Activated CD4-positive, alpha-beta T cell treated with anti-CD3 and anti-CD28 coated beads, Interleukin-2, amount 10 ng/mL, durations not matched to agents 24 days and 14 days (primary cell): ENCODE results near the gene C16orf96. TPM values are rescaled to one million over a fixed set of nuclear protein-coding genes. Genes with fewer than 3 reads are reported as not detected.

Source experiments
- DNase-seq: peaks from one replicate; pipeline ENCODE4 v3.0.0; 2022
- H3K27ac Mint-ChIP-seq: one replicate; pipeline ENCODE4 v1.8.0; 2022; ENCODE audit warnings: mild to moderate bottlenecking, mixed read lengths
- H3K27me3 Mint-ChIP-seq: one replicate; pipeline ENCODE4 v1.8.0; 2022; ENCODE audit warnings: mixed read lengths
- H3K36me3 Mint-ChIP-seq: one replicate; pipeline ENCODE4 v1.8.0; 2022; ENCODE audit warnings: low read depth, mild to moderate bottlenecking, mixed read lengths
- H3K4me1 Mint-ChIP-seq: one replicate; pipeline ENCODE4 v1.8.0; 2021; ENCODE audit warnings: mixed read lengths
- H3K4me3 Mint-ChIP-seq: one replicate; pipeline ENCODE4 v1.8.0; 2022; ENCODE audit warnings: mild to moderate bottlenecking, moderate library complexity, mixed read lengths
- H3K9me3 Mint-ChIP-seq: one replicate; pipeline ENCODE4 v1.8.0; 2021; ENCODE audit warnings: mixed read lengths
- intact Hi-C: fragments of 100-400 bp; cut with micrococcal nuclease; formaldehyde crosslinking; loops from one replicate; pipeline ENCODE4 v1.15.1; 2023
- total RNA-seq: library from RNA; stranded (reverse); gene quantifications from 2 replicates; pipeline ENCODE4 v1.2.3, GENCODE V29; 2022

C16orf96 gene
- total RNA-seq, 1 donor from 2014 or later: not detected

GRCh38 chr16:4517812-4518680 lies 38.1 kb upstream of the C16orf96 start:
- Mint-ChIP-seq H3K9me3 (no peaks in the 10 kb centered on the region), H3K27me3 (no peaks in the 10 kb centered on the region), H3K4me1 (peaks cover 30% of the 10 kb centered on the region), H3K27ac (no peak overlapping the region), H3K4me3 (no peak overlapping the region), H3K36me3 (peaks cover 18% of the 10 kb centered on the region)
- no peak for DNase-seq
- intact Hi-C loops: no loop called here

- Mint-ChIP-seq H3K27ac (no peak overlapping the region), H3K4me1 (peaks cover 24% of the 10 kb centered on the region), H3K9me3 (no peaks in the 10 kb centered on the region), H3K36me3 (peaks cover 14% of the 10 kb centered on the region), H3K27me3 (no peaks in the 10 kb centered on the region), H3K4me3 (no peak overlapping the region)
- intact Hi-C loops: no loop called here
- no peak for DNase-seq
Observed at GRCh38 chr16:4519274-4520058, 36.7 kb upstream of the C16orf96 start.

DNA sequence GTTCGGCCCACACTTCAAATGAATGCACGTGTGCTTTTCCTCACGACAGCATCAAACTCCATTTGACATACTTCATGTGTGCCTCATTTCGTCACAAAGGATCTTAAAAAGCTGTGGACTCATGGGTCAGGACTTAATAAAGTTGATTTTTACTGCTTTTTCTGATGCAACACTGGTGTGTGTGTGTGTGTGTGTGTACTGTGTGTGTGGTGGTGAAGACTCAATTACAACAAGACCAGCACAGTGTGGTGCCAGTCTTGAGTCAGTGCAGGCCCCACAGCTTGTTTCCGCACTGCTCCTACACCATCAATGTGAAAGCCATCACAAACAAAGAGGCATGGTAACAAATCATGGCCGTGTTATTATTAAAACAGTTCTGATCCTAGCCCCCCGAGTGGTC lies 35.2 kb upstream of the C16orf96 start:
- Mint-ChIP-seq H3K4me1 (peaks cover 11% of the 10 kb centered on the region), H3K9me3 (no peaks in the 10 kb centered on the region), H3K27ac (no peak overlapping the region), H3K36me3 (peaks cover 8% of the 10 kb centered on the region), H3K4me3 (no peak overlapping the region), H3K27me3 (no peaks in the 10 kb centered on the region)
- intact Hi-C loops: no loop called here
- no peak for DNase-seq

DNA sequence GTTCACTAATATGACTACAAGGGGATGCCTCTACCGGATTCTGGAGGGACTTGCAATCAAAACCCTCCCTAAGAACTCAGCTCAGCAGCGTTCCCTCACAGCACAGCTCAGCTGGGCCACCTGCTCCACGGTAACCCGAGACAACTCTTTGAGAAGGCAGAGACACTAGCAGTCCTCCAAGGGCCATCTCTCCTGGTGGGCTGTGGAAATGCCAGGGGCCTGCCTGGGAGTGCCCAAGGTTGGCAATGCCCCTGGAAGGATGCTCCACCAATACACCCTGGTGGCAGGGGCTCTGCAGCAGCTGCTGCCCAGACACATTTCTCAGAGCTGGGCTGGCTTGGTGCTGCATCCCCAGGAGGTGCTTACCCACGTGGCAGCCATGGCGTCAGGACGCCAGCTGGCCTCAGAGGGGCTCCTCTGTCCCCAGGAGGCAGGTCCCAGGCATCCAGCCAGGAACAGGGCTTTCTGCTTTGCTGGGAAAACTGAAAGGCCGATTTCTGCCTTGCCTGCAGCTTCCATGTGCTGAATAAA lies 34.0 kb upstream of the C16orf96 start:
- Mint-ChIP-seq H3K4me1 (peaks cover 13% of the 10 kb centered on the region), H3K27me3 (no peaks in the 10 kb centered on the region), H3K27ac (no peak overlapping the region), H3K36me3 (peaks cover 9% of the 10 kb centered on the region), H3K4me3 (no peak overlapping the region), H3K9me3 (no peaks in the 10 kb centered on the region)
- no peak for DNase-seq
- intact Hi-C loops: no loop called here

DNA sequence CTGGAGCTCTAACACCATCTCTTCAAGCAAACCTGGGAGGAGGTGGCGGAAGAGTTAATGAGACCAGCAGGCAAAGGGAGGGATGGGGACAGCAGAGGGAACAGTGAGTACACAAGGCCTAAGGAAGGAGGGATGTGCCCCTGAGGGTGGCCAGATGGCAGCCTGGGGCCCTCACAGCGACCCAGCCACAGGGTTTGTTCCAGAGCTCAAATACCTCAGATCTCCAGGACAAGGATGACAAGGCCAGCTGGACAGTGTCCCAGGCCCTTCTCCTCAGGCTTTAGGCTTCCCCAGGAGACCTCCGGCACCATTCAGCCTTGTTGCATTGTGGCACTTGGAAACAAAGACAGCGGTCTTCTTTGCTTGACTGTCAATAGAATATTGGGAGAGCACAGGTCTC lies 32.5 kb upstream of the C16orf96 start:
- intact Hi-C loops: no loop called here
- no peak for DNase-seq
- H3K36me3 Mint-ChIP-seq: peaks cover 9% of the 10 kb centered on the region
- H3K9me3 Mint-ChIP-seq: no peaks in the 10 kb centered on the region
- no peaks in the 10 kb centered on the region for H3K27me3 Mint-ChIP-seq
- peaks cover 15% of the 10 kb centered on the region for H3K4me1 Mint-ChIP-seq
- no peak overlapping the region for H3K4me3 Mint-ChIP-seq
- H3K27ac Mint-ChIP-seq: no peak overlapping the region

DNA sequence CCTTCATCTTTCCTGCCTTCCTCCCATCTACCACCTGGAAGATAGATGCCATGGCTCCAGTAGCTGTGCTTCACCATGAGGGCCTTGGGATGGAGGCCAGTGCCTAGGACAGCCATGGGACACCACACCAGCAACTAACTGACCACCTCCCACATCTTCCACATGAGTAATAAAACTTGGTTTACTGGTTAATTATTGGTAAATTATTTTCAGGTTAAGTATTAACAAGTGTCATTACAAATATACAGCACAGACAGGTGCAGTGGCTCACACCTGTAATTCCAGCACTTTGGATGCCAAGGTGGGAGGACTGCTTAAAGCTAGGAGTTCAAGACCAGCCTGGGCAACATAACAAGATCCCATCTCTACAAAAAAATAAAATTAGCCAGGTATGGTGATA lies 31.6 kb upstream of the C16orf96 start:
- no peaks in the 10 kb centered on the region for H3K9me3 Mint-ChIP-seq
- peaks cover 22% of the 10 kb centered on the region for H3K4me1 Mint-ChIP-seq
- H3K36me3 Mint-ChIP-seq: peaks cover 10% of the 10 kb centered on the region
- DNase-seq: no peak
- no peaks in the 10 kb centered on the region for H3K27me3 Mint-ChIP-seq
- H3K4me3 Mint-ChIP-seq: no peak overlapping the region
- intact Hi-C loops: no loop called here
- H3K27ac Mint-ChIP-seq: no peak overlapping the region

DNA sequence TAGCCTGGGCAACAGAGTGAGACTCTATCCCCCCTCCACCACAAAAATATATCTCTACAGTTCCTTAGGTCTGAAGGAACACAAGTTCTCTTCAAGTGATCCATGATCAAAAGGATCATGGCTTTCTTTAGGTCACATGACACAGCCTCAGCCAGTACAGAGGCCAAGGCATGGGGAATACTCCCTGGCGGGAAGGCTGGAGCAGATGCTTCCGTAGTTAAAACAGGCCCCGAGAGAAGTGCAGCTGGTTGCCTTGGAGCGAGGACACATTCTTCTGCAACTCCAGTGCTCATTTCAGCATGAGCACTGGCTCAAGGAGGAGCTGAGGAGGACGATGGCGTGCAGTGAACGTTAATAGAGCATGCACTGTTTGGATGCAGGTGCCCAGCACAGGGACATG lies 31.1 kb upstream of the C16orf96 start:
- Mint-ChIP-seq H3K9me3 (no peaks in the 10 kb centered on the region), H3K36me3 (peaks cover 9% of the 10 kb centered on the region), H3K4me3 (no peak overlapping the region), H3K27ac (no peak overlapping the region), H3K27me3 (no peaks in the 10 kb centered on the region), H3K4me1 (peaks cover 26% of the 10 kb centered on the region)
- intact Hi-C loops: no loop called here
- no peak for DNase-seq

- Mint-ChIP-seq H3K27ac (no peak overlapping the region), H3K4me3 (no peak overlapping the region), H3K9me3 (no peaks in the 10 kb centered on the region), H3K27me3 (no peaks in the 10 kb centered on the region), H3K4me1 (peaks cover 28% of the 10 kb centered on the region), H3K36me3 (peaks cover 11% of the 10 kb centered on the region)
- no peak for DNase-seq
- intact Hi-C loops: no loop called here
Observed at GRCh38 chr16:4525634-4526277, 30.4 kb upstream of the C16orf96 start.

GRCh38 chr16:4529085-4530060 lies 26.8 kb upstream of the C16orf96 start:
- Mint-ChIP-seq H3K9me3 (no peaks in the 10 kb centered on the region), H3K27me3 (no peaks in the 10 kb centered on the region), H3K27ac (peak overlapping the region; percentile 92), H3K36me3 (peaks cover 22% of the 10 kb centered on the region), H3K4me1 (peaks cover 35% of the 10 kb centered on the region), H3K4me3 (peak overlapping the region; percentile 56)
- DNase-seq: peak; percentile 76
- intact Hi-C loops: loop anchor here (1.0 to 10.0 kb wide), 3 partner anchors 9 to 425 kb away; partner anchors contain the start of genes CDIP1 and SEC14L5

DNA sequence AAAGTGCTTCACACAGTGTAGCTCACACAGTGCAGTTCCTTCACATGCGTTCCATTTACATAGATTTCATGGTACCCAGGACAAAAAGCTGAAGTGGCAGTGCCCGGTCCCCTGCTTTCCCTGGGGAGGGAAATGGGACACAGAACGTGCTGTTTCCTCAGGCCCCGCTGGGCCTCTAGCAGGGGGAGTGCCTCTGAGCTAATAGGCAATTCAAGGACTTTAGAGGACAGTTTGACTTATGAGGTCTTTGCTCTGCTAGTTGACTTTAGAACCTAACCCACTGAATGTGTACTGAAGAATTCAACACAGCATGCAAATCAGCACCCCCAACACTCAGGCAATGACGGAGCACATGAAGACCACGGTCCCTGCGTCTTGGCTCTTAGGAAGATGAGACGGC lies 24.3 kb upstream of the C16orf96 start:
- no peak overlapping the region for H3K4me3 Mint-ChIP-seq
- intact Hi-C loops: loop anchor here (10.0 kb wide), 1 partner anchor 423 kb away; the partner anchor contains the start of gene SEC14L5
- no peaks in the 10 kb centered on the region for H3K9me3 Mint-ChIP-seq
- peaks cover 50% of the 10 kb centered on the region for H3K4me1 Mint-ChIP-seq
- no peaks in the 10 kb centered on the region for H3K27me3 Mint-ChIP-seq
- H3K36me3 Mint-ChIP-seq: peaks cover 24% of the 10 kb centered on the region
- DNase-seq: no peak
- no peak overlapping the region for H3K27ac Mint-ChIP-seq

DNA sequence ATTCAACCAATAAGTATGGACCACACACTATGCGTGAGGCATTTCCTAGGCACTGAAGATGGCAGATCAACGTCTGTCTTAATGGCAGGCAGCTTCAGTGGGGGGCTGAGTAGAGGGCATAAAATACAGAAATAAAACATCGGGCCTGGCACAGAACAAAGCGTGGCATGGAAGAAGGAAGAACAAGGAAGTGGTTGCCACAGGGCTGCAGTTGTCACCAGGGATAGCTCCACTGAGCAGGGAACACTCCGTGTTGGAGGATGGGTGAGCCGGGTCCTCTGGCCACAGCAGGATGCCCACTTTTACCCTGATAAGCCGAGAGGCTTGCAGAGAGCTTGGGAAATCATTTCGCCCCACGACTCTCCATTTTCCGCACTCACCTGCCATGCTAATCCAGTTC lies 23.9 kb upstream of the C16orf96 start:
- Mint-ChIP-seq H3K4me3 (no peak overlapping the region), H3K27ac (no peak overlapping the region), H3K4me1 (peaks cover 50% of the 10 kb centered on the region), H3K27me3 (peaks cover 2% of the 10 kb centered on the region), H3K9me3 (no peaks in the 10 kb centered on the region), H3K36me3 (peaks cover 28% of the 10 kb centered on the region)
- intact Hi-C loops: loop anchor here (10.0 kb wide), 1 partner anchor 423 kb away; the partner anchor contains the start of gene SEC14L5
- DNase-seq: no peak

DNA sequence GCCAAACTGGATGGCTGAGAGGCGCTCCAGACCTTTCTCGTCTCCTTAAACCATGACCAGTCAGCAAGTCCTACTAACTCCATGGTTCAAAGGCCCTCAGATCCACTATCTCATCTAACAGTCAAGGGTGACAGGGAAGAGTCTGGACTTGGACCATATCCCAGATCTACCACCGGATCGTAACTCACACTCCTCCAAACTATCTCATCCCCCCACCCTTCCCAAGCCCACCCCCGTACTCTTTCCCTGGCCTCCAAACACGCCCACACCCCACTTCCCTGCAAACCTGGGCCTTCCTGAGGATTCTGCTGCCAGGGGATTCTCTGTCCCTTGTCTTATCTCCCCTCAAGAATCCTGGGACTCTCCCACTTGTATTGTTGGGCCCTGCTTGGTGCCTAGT lies 22.6 kb upstream of the C16orf96 start:
- DNase-seq: no peak
- intact Hi-C loops: loop anchor here (10.0 kb wide), 1 partner anchor 421 kb away; the partner anchor contains the start of gene SEC14L5
- H3K4me3 Mint-ChIP-seq: no peak overlapping the region
- peaks cover 2% of the 10 kb centered on the region for H3K27me3 Mint-ChIP-seq
- peaks cover 47% of the 10 kb centered on the region for H3K4me1 Mint-ChIP-seq
- peaks cover 29% of the 10 kb centered on the region for H3K36me3 Mint-ChIP-seq
- no peak overlapping the region for H3K27ac Mint-ChIP-seq
- no peaks in the 10 kb centered on the region for H3K9me3 Mint-ChIP-seq
